Stromal cell of bone marrow (primary cell): ENCODE measurements around the gene MAP6.
"Not testable (repeated sequence)": the region's sequence is repeated elsewhere in the genome, so short reads cannot be mapped to it uniquely, and the experiment has no call there.

Source experiments
- DNase-seq: peaks from one replicate; pipeline ENCODE4 v3.0.0-alpha.2; 2012; ENCODE audit warnings: low read depth

The MAP6 gene

GRCh38 chr11:75591966-75592365 lies 76.9 kb downstream of the MAP6 start:
- no peak for DNase-seq

GRCh38 chr11:75591371-75591770 lies 77.5 kb downstream of the MAP6 start:
- no peak for DNase-seq

- DNase-seq = no peak
Observed at GRCh38 chr11:75589933-75590332, 78.9 kb downstream of the MAP6 start.

GRCh38 chr11:75589051-75589450 lies 79.8 kb downstream of the MAP6 start:
- no peak for DNase-seq

- DNase-seq = no peak
Observed at GRCh38 chr11:75588051-75588481, 80.8 kb downstream of the MAP6 start.

DNA sequence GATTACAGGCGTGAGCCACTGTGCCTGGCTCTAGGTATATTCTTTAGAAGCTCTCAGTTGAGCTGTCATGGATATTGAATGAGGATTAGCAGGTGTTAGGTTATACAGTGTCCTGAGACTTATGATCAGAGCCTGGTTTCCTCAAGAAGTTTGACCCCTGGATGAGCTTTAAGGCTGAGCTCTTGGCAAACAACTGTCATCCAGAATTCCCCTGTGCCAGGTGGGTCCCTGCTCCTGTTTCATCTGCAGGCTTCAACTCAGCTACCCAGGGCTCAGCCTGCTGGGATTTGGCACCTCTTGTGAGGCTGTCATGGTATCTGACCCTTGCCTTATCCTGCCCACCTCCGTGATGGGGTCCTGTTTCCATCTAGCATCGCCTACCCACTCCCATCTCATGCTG lies 82.4 kb downstream of the MAP6 start:
- no peak for DNase-seq

DNA sequence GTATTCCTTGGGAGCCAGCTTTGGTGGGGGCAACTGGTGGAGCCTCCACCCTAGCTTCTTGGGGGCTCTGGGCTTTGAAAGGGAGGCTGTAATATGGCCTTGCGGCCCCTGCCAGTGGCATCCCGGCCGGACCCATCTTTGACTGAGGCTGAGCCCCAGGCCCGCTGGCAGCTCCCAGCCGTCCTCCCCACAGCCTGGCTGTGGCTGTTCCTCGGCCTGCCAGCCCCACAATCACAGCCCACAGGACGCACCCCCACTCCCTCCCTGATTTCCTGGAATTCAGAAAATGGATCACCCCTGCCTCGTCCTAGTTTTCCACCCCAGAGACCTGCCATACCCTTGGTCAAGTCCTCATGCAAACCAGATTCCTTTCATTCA lies 83.6 kb downstream of the MAP6 start:
- no peak for DNase-seq

DNA sequence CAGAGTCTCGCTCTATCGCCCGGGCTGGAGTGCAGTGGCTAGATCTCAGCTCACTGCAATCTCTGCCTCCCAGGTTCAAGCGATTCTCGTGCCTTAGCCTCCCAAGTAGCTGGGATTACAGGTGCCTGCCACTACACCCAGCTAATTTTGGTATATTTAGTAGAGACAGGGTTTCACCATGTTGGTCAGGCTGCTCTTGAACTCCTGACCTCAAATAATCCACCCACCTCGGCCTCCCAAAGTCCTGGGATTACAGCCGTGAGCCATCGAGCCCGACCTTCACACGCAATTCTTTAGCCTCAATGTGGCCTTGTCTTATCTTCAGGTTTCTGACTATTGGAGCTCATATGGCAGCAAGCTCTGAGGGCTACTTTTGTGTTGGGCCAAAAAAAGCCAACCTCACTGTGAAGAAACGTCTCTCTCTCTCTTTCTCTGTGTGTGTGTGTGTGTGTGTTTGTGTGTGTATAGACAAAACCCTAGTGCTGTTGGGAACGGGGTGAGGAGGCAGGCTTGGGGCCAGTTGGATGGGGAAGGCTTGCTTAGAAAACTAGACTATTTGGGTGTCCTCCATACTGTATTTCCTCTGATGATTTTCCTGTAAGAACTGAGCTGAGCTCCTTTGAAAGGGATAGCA lies 84.1 kb downstream of the MAP6 start:
- DNase-seq = not testable (repeated sequence)

DNA sequence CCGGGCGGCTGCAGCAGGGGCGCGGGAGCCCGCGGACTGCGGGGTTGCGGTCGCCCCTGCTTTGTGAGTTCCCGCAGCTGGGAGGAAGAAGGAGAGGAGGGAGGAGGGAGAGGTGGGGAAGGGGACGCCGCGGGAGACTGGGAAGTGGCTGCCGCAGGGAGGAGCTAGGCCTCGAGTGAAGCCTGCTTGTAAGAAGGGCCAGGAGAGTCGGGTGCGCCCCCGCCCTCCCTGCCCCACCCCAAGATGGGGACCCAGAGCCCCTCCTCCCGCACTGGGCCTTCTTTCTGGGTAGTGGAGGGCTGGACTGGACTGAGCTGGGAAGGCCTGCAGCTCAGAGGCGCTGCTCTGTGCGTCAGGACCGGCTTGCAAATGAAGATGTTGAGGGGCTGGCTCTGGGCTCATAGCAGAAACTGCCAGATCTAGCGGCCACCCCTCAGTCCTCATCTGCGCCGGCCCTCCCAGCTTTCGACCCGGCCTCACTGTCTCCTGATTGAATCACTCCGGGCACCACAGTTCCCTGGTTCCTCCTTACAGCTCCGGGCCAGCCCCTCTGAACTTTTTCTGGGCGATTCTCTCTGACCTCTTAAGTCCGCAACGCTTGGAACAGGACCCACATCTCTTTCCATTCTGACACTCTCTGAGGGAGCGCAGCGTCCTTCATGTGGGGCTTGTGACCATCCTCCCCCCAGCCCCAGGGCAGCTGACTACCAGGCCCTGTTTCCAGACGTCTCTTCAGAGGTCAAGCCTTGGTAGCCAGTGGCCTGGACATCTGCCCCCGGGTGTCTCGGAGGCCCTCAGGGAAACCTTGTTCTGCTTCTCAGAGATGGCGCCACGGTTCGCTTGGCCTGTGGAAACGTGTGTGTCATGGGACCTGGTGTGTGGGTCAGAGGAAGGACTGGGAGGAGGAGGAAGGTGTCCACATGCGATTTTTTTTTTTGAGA lies 84.8 kb downstream of the MAP6 start:
- DNase-seq = no peak

- no peak for DNase-seq
Observed at GRCh38 chr11:75582895-75583717, 85.7 kb downstream of the MAP6 start.

DNA sequence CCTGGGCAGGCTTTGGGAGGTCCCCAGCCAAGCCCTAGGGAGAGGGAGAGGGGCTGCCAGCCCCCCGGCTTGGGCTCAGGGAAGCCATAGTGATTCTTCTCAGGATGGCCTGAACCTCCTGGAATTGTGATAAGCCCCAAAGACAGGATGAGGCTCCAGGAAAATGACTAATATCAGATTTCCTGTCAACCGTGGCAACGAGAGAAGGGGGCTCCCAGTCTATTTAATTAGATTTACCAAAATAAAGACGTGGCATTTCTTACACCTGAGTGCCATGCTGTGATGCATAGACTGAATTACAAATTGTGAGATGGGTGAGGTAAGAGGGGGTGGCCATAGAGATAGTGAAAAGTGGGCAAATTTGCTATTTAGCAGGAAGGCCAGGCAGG lies 86.3 kb downstream of the MAP6 start:
- no peak for DNase-seq

DNA sequence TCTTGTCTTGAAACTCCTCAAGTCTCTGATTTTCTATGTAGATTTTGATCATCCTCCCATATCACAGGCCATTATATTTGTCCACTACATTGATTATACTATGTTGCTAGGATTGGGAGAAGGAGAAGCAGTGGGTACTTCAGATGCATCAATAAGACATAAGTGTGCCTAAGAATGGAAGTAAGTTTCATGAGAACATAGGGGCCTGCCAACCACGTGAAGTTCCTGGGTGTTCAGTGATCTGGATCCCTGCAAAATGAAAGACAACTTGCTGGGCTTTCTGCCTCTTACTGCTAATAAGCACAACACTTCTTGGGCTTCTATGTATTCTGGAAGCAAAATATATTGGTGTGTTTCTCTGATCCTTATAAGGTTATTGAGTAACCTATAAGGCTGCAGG lies 89.0 kb downstream of the MAP6 start:
- no peak for DNase-seq

DNA sequence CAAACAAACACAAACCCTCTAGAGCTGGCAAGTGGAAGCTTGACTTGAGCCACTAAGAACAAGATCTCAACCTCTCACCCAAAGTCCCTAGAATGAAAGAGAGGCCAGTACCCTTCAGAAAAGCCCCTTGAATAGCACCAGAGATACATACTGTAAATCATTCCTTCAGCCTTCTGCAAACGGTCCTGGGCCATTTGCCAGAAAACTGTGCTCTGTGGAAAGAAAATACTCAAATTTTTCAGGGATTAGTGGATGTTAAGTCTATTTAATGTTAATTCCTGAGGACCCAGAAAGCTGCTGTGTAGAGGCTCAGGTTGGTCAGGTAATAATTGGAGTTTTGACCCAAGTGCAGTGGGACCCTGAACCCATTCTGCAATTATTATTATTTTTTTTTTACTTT lies 89.9 kb downstream of the MAP6 start:
- no peak for DNase-seq

DNA sequence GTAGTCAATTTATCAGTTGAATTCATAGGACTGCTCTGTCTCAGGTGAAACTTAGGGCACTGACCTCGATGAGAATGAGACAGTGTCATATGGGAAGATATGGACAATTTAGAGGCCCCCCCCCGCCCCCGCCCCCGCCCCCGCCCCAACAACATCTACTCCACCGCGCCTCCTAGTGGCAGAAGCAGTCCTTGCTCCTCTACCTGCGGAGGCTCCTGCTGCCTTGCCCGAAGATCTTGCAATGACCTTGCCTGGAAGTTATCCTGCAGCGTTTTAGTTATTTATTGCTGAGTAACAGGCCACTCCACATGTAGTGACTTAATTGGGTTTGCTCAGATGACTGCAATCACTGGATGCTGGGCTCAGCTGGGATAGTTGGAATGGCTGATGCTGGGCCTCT lies 91.6 kb downstream of the MAP6 start:
- DNase-seq = no peak

DNA sequence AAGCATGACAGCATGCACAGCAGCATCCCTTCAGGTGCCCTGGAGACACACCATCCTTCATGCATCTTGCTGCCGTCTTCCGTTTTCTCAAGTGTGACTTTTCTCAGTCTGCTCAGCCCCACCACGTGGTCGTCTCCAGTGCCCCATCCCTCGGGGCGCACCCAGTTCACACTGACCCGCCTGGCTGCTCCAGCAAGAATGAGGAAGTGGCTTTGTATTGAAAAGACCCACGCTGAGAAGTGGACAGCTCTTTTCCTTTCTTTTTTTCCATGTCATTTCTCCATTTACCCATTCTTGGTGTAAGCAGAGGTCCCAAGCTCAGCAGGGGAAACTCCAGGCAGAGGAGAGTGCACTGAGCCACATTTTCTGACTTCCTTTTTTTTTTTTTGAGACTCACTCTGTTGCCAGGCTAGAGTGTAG lies 92.3 kb downstream of the MAP6 start:
- no peak for DNase-seq

DNA sequence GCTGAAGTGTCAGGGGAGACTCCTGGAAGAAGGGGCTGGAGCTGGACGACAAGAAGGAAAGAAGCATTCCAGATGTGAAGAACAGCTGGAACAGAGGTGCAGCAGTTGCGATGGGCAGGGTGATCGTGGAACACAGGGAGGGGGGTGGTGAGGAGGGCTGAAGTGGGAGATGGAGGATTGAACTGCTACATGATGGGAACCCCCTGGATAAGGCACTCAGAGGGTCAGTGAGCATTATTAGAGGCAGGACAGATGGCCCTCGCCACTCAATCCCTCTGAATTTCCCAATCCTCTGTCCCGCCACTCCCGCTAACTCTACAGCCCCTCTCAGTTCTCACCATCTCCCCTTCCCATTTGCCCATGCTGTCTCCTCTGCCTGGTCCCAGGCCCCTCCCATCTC lies 92.8 kb downstream of the MAP6 start:
- DNase-seq = no peak

DNA sequence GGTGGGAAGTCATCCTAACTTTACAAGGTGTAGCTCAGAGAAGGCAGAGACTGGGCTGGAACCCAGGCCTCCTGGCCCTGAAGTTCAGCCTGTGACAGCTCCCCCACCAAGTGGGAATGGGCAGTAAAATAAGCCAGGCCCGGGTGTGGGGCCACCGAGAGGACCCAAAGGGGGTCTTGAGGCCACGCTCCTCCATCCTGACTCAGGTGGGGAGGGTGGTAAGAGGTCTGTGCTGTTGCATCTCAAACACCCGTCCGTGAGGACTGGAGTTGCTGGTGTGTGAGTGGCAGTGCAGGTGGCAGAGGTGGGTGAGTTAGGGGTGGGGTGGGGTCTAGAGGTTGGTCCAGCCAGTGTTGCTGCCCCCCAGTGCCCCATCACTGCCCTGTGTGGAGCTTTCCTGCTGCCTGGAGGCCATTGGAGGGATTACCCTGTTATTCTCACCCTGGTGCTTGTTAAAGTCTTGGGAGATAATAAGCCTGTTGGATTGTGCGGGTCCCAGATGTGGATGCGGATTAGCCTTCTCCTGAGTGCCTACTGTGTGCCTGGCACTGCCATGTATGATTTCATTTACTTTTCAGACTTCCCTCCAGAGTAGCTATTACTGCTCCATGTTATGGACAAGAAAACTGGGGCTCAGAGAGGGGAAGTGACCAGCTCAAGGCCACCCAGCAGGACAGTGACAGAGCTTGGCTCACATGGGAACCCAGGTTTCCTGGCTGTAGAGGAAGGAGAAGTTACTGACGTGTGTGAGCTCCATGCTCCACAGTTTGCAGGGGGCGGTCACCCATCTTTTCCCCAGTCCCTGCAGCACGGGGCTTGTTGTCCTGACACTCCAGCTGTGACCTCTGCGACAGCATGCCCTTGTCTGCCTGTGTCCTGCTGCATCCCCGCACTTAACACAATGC lies 93.9 kb downstream of the MAP6 start:
- no peak for DNase-seq

DNA sequence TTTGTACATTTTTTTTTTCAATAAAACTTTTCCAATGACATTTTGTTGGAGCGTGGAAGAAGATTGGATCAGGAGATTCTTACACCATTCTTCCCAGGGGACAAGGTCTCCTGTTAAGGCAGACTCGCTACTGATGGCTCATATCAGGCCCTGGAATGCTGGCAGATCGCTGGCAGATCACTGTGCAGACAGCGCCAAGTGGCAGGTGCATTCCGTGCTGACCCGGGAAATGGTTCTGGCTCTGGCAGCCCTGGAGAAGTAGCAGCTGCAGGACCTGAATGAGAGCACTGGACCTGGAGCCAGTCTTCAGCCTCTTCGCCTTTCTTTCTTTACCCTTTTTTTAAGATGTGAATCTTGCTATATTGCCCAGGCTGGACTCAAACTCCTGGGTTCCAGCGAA lies 96.1 kb downstream of the MAP6 start:
- no peak for DNase-seq

GRCh38 chr11:75571625-75572024 lies 97.2 kb downstream of the MAP6 start:
- no peak for DNase-seq

DNA sequence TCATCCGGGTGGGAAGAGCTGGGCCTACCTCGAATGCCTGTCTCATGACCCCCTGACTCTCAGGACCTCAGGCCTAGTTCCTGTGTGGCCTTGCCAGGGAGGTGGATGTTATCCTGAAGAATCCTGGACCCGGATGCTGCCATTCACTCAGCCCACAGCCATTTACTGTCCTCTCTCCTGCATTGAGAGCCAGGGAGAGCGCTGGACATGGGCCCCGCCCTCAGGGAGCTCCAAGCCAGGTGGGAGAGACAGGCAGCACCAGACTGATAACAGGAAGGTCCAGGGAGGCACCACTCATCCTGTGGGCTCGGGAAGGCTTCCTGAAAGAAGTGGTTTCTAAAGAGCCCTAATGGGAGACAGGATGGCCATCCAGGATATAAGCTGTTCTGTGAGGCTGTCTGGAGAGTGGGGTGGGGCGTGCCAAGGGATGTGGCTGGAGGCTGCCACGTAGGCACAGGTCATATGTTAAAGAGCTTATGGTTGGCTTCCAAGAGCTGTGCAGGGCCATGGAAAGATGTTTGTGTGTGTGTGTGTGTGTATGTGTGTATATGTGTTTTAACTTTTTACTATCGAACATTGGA lies 98.2 kb downstream of the MAP6 start:
- DNase-seq = no peak

DNA sequence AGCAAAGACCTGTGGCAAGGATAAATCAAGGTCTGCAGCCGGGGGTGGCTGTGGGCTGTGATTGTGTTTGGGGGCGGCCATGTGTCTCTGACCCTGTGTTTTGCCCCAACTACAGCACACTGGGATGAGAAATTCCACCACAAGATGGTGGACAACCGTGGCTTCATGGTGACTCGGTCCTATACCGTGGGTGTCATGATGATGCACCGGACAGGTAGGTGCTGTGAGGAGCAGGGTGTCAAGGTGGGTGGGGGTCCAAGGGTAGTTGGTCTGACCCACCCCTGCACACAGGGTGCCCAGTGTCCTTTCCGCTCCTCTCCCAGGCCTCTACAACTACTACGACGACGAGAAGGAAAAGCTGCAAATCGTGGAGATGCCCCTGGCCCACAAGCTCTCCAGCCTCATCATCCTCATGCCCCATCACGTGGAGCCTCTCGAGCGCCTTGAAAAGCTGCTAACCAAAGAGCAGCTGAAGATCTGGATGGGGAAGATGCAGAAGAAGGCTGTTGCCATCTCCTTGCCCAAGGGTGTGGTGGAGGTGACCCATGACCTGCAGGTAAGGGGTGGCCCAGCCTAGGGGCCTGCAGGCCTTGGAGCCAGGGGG lies 100.1 kb downstream of the MAP6 start:
- no peak for DNase-seq
